ENCODE results near the gene ZNF730. TPM values are rescaled to one million over a fixed set of nuclear protein-coding genes. Genes with fewer than 3 reads are reported as not detected.
"Not testable (repeated sequence)": the region's sequence is repeated elsewhere in the genome, so short reads cannot be mapped to it uniquely, and the experiment has no call there.

ZNF730 gene
- total RNA-seq (not detected), polyA plus RNA-seq (not detected)

DNA sequence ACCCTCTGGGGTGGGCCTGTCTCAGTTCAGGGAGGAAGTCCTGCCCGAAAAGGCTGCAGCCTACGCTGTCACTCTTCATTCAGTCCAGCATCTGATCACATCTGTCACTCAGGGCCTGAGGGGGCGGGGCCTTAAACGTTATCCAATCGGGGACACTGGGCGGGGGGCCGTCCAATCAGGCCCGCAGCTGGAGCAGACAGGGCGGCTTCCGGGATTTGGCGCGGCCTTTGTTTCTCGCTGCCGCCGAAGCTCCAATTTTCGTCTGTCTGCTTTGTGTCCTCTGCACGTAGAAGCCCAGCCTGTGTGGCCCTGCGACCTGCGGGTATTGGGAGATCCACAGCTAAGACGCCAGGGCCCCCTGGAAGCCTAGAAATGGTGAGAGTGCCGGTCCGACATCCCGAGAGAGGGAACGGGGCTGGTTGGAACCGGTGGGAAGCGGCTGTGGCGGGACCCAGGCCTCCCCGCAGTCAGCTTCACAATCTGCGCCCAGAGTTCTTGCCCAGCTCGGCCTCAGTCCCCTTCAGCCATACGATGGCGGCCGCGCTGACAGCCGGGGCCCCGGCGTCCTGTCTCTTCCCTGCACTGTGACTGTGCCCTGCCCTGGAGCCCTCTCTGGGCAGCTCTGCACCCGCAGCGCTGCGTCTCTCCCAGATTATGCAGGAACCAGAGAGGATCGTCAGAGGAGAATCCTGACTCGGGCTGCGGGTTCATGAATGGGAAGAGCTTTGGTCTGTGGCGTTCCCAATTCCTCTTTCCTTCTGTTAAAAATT, at the start of gene ZNF730:
TSS of gene ZNF730 (plus strand) at position 224 of the 770 bp plus-strand sequence. CDS start at position 373, 149 bp downstream.
- no peak within 1 kb of the TSS for H3K4me3 ChIP-seq (ENCODE audit: low read length in 2 of 2)
- intact Hi-C loops (cut with micrococcal nuclease): no loop called here

GRCh38 chr19:23070353-23071146, 46.3 kb upstream of the ZNF730 start:
- H3K4me3 Mint-ChIP-seq: peak overlapping the region in 4 of 8 donors; percentile 10 to 55 (median 35)
- intact Hi-C loops (cut with micrococcal nuclease): no loop called here
- POLR2A ChIA-PET (ENCODE audit: partially characterized antibody): no interaction called here

More for the DNA sequence above, at the start of gene ZNF730:
- Histone ChIP-seq H3K9me3 (ENCODE audit: control insufficient read depth in 1 of 2, low read length in 2 of 2) (no peaks in the 10 kb centered on the region), H3K36me3 (ENCODE audit: insufficient read depth, low read length) (no peaks in the 10 kb centered on the region), H3K27me3 (ENCODE audit: insufficient read depth, low read length) (no peaks in the 10 kb centered on the region), H3K4me1 (ENCODE audit: insufficient read depth, low read length) (no peaks in the 10 kb centered on the region), H3K27ac (ENCODE audit: low read depth, low read length) (no peak within 1 kb of the TSS)
- H3K4me3 Mint-ChIP-seq: peak within 1 kb of the TSS; percentile 43 to 81 (median 70)
- peak in 2 of 5 donors; percentile 2 to 44 for DNase-seq
- H3K27ac Mint-ChIP-seq: no peak within 1 kb of the TSS
- ChIA-PET POLR2A (ENCODE audit: partially characterized antibody) (no interaction called here), CTCF (ENCODE audit: partially characterized antibody) (no interaction called here)
- peaks cover 0 to 1% (median 0%) of the 10 kb centered on the region in 4 donors for H3K4me1 Mint-ChIP-seq
- H3K36me3 Mint-ChIP-seq: peaks cover 0 to 2% of the 10 kb centered on the region in 2 donors
- peaks cover 2 to 26% (median 12%) of the 10 kb centered on the region in 8 donors for H3K9me3 Mint-ChIP-seq
- peaks cover 9 to 14% of the 10 kb centered on the region in 2 donors for H3K27me3 Mint-ChIP-seq

GRCh38 chr19:23071147-23071511, 45.7 kb upstream of the ZNF730 start:
- no peak overlapping the region for H3K4me3 ChIP-seq (ENCODE audit: low read length in 2 of 2)
- intact Hi-C loops (cut with micrococcal nuclease): no loop called here
- CTCF ChIA-PET (ENCODE audit: partially characterized antibody): no interaction called here
- DNase-seq: no peak
- H3K27me3 ChIP-seq (ENCODE audit: insufficient read depth, low read length): no peaks in the 10 kb centered on the region
- POLR2A ChIA-PET (ENCODE audit: partially characterized antibody): no interaction called here
- H3K27ac ChIP-seq (ENCODE audit: low read depth, low read length): no peak overlapping the region
- Mint-ChIP-seq H3K36me3 (no peaks in the 10 kb centered on the region), H3K27ac (no peak overlapping the region), H3K27me3 (peaks cover 5 to 18% of the 10 kb centered on the region in 2 donors), H3K4me1 (peaks cover 0 to 8% (median 4%) of the 10 kb centered on the region in 4 donors), H3K4me3 (peak overlapping the region in 1 of 8 donors; percentile 57), H3K9me3 (peaks cover 10 to 63% (median 28%) of the 10 kb centered on the region in 8 donors)
- no peaks in the 10 kb centered on the region for H3K9me3 ChIP-seq (ENCODE audit: control insufficient read depth in 1 of 2, low read length in 2 of 2)
- no peaks in the 10 kb centered on the region for H3K4me1 ChIP-seq (ENCODE audit: insufficient read depth, low read length)
- H3K36me3 ChIP-seq (ENCODE audit: insufficient read depth, low read length): no peaks in the 10 kb centered on the region

More at GRCh38 chr19:23070353-23071146, 46.3 kb upstream of the ZNF730 start:
- Histone ChIP-seq H3K4me1 (ENCODE audit: insufficient read depth, low read length) (no peaks in the 10 kb centered on the region), H3K9me3 (ENCODE audit: control insufficient read depth in 1 of 2, low read length in 2 of 2) (no peaks in the 10 kb centered on the region), H3K27me3 (ENCODE audit: insufficient read depth, low read length) (no peaks in the 10 kb centered on the region), H3K36me3 (ENCODE audit: insufficient read depth, low read length) (no peaks in the 10 kb centered on the region), H3K27ac (ENCODE audit: low read depth, low read length) (no peak overlapping the region), H3K4me3 (ENCODE audit: low read length in 2 of 2) (no peak overlapping the region)
- H3K27me3 Mint-ChIP-seq: peaks cover 2 to 18% of the 10 kb centered on the region in 2 donors
- DNase-seq: no peak
- CTCF ChIA-PET (ENCODE audit: partially characterized antibody): no interaction called here
- no peaks in the 10 kb centered on the region for H3K36me3 Mint-ChIP-seq
- peaks cover 10 to 64% (median 25%) of the 10 kb centered on the region in 8 donors for H3K9me3 Mint-ChIP-seq
- no peak overlapping the region for H3K27ac Mint-ChIP-seq
- H3K4me1 Mint-ChIP-seq: peaks cover 0 to 6% (median 3%) of the 10 kb centered on the region in 4 donors

DNA sequence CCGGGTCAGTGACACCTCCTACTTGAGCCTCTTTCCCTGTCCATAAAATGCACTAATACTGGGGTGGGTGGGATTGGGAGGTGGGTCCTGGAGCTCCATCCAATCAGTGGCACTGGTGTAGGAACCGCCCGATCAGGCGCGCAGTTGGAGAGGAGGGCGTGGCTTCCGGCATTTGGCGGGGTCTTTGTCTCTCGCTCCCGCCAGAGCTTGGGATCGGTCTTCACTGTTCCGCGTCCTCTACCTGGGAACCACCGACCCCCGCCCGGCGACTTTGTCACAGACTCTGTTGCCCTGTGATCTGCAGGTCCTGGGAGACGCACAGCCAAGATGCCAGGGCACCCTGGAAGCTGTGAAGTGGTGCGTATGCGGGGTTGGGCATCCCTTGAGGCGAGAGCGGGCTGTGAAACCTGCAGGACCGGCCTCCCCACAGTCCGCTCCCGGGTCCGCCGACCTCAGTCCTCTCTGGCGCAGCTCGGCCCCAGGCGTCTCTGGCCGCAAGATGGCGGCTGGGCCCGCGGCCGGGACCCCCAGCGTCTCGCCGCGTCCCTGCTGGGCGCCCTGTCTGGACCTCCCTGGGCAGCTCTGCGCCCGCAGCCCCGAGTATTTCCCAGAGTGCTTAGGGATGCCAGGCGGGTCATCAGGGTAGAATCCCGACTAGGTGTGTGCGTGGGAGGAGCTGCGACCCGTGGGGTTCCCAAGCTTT, 41.6 kb upstream of the ZNF730 start:
- H3K9me3 Mint-ChIP-seq: peaks cover 0 to 52% (median 22%) of the 10 kb centered on the region in 8 donors
- H3K4me1 ChIP-seq (ENCODE audit: insufficient read depth, low read length): no peaks in the 10 kb centered on the region
- no peak for DNase-seq
- no peak overlapping the region for H3K27ac ChIP-seq (ENCODE audit: low read depth, low read length)
- peaks cover 6 to 8% of the 10 kb centered on the region in 2 donors for H3K27me3 Mint-ChIP-seq
- POLR2A ChIA-PET (ENCODE audit: partially characterized antibody): no interaction called here
- H3K4me1 Mint-ChIP-seq: peaks cover 0 to 9% (median 4%) of the 10 kb centered on the region in 4 donors
- H3K4me3 Mint-ChIP-seq: peak overlapping the region in 2 of 8 donors; percentile 25 to 61
- no peak overlapping the region for H3K4me3 ChIP-seq (ENCODE audit: low read length in 2 of 2)
- no peaks in the 10 kb centered on the region for H3K36me3 Mint-ChIP-seq
- no peak overlapping the region for H3K27ac Mint-ChIP-seq
- CTCF ChIA-PET (ENCODE audit: partially characterized antibody): no interaction called here
- no peaks in the 10 kb centered on the region for H3K36me3 ChIP-seq (ENCODE audit: insufficient read depth, low read length)
- H3K9me3 ChIP-seq (ENCODE audit: control insufficient read depth in 1 of 2, low read length in 2 of 2): no peaks in the 10 kb centered on the region
- H3K27me3 ChIP-seq (ENCODE audit: insufficient read depth, low read length): no peaks in the 10 kb centered on the region
- intact Hi-C loops (cut with micrococcal nuclease): no loop called here

GRCh38 chr19:23077776-23078175, 39.0 kb upstream of the ZNF730 start:
- H3K4me1 ChIP-seq (ENCODE audit: insufficient read depth, low read length); DNase-seq; H3K9me3 ChIP-seq (ENCODE audit: control insufficient read depth in 1 of 2, low read length in 2 of 2); intact Hi-C loops (cut with micrococcal nuclease); H3K27ac ChIP-seq (ENCODE audit: low read depth, low read length); H3K4me3 Mint-ChIP-seq; POLR2A ChIA-PET (ENCODE audit: partially characterized antibody); H3K27me3 ChIP-seq (ENCODE audit: insufficient read depth, low read length); CTCF ChIA-PET (ENCODE audit: partially characterized antibody); H3K27me3 Mint-ChIP-seq; H3K36me3 ChIP-seq (ENCODE audit: insufficient read depth, low read length); H3K4me1 Mint-ChIP-seq; H3K27ac Mint-ChIP-seq; H3K4me3 ChIP-seq (ENCODE audit: low read length in 2 of 2); H3K36me3 Mint-ChIP-seq: not testable (repeated sequence)
- peaks cover 0 to 47% (median 18%) of the 10 kb centered on the region in 8 donors for H3K9me3 Mint-ChIP-seq

DNA sequence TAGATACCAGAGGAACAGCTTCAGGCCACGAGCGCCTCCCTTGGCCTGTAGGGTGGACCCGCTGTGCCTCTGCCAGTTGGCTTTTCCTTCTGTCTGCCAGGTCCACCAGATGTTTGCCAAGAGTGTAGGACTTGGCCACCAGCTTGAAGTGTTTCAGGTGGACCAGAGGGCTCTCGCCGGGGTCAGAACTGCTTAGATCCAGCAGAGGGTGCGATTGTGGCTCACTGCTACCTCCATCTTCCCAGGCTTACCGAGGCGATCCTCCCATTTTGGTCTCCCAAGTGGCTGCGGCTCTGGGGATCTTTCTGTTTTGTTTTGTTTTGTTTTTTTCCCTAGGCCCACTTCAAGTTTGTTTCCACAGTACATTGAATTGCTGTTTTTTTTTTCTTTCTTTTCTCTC, 23.0 kb upstream of the ZNF730 start:
- DNase-seq: no peak
- H3K27me3 Mint-ChIP-seq: no peaks in the 10 kb centered on the region
- H3K36me3 ChIP-seq (ENCODE audit: insufficient read depth, low read length): no peaks in the 10 kb centered on the region
- no peaks in the 10 kb centered on the region for H3K4me1 Mint-ChIP-seq
- peaks cover 8 to 66% (median 46%) of the 10 kb centered on the region in 8 donors for H3K9me3 Mint-ChIP-seq
- CTCF ChIA-PET (ENCODE audit: partially characterized antibody): no interaction called here
- no peak overlapping the region for H3K4me3 Mint-ChIP-seq
- no peaks in the 10 kb centered on the region for H3K27me3 ChIP-seq (ENCODE audit: insufficient read depth, low read length)
- no peak overlapping the region for H3K4me3 ChIP-seq (ENCODE audit: low read length in 2 of 2)
- no peak overlapping the region for H3K27ac ChIP-seq (ENCODE audit: low read depth, low read length)
- no peak overlapping the region for H3K27ac Mint-ChIP-seq
- peaks cover 0 to 2% of the 10 kb centered on the region in 2 donors for H3K36me3 Mint-ChIP-seq
- H3K9me3 ChIP-seq (ENCODE audit: control insufficient read depth in 1 of 2, low read length in 2 of 2): peaks cover 0 to 14% of the 10 kb centered on the region in 2 donors
- H3K4me1 ChIP-seq (ENCODE audit: insufficient read depth, low read length): no peaks in the 10 kb centered on the region
- intact Hi-C loops (cut with micrococcal nuclease): no loop called here
- POLR2A ChIA-PET (ENCODE audit: partially characterized antibody): no interaction called here

- POLR2A ChIA-PET (ENCODE audit: partially characterized antibody): no interaction called here
- H3K9me3 Mint-ChIP-seq: peaks cover 12 to 55% (median 39%) of the 10 kb centered on the region in 8 donors
Observed at GRCh38 chr19:23095418-23095817, 21.4 kb upstream of the ZNF730 start.

More at GRCh38 chr19:23095418-23095817, 21.4 kb upstream of the ZNF730 start:
- Mint-ChIP-seq H3K4me3 (no peak overlapping the region), H3K27ac (no peak overlapping the region), H3K36me3 (peaks cover 0 to 2% of the 10 kb centered on the region in 2 donors), H3K27me3 (no peaks in the 10 kb centered on the region), H3K4me1 (no peaks in the 10 kb centered on the region)
- Histone ChIP-seq H3K9me3 (ENCODE audit: control insufficient read depth in 1 of 2, low read length in 2 of 2) (peaks cover 0 to 14% of the 10 kb centered on the region in 2 donors), H3K27me3 (ENCODE audit: insufficient read depth, low read length) (no peaks in the 10 kb centered on the region), H3K4me3 (ENCODE audit: low read length in 2 of 2) (no peak overlapping the region), H3K4me1 (ENCODE audit: insufficient read depth, low read length) (no peaks in the 10 kb centered on the region), H3K27ac (ENCODE audit: low read depth, low read length) (no peak overlapping the region), H3K36me3 (ENCODE audit: insufficient read depth, low read length) (no peaks in the 10 kb centered on the region)
- CTCF ChIA-PET (ENCODE audit: partially characterized antibody): no interaction called here
- DNase-seq: no peak
- intact Hi-C loops (cut with micrococcal nuclease): no loop called here

Data from CD4-positive, alpha-beta memory T cell (primary cell).